Measurements from ENCODE around the gene PHF23. TPM values are rescaled to one million over a fixed set of nuclear protein-coding genes. Genes with fewer than 3 reads are reported as not detected.

The PHF23 gene
- total RNA-seq, 1 experiment from 2014 or later = 32.7 TPM

GRCh38 chr17:7243453-7243729 is 4.1 kb upstream of the PHF23 start:
- Histone ChIP-seq H3K4me1 (ENCODE audit: insufficient read depth, low read length) (peaks cover 17% of the 10 kb centered on the region), H3K27me3 (ENCODE audit: low read length) (no peaks in the 10 kb centered on the region), H3F3A (ENCODE audit: low read length, unreplicated experiment) (no peaks in the 10 kb centered on the region), H3K9ac (ENCODE audit: low read length) (peak overlapping the region; percentile 89), H3K36me3 (ENCODE audit: low read depth, low read length) (peaks cover 5% of the 10 kb centered on the region; the same call in 1 of the 2 replicates), H4K20me1 (ENCODE audit: low read length) (no peaks in the 10 kb centered on the region), H2AFZ (ENCODE audit: low read length) (peak overlapping the region; percentile 80; the same call in 1 of the 2 replicates), H3K9me3 (ENCODE audit: low read length) (no peaks in the 10 kb centered on the region), H3K4me3 (ENCODE audit: low read length) (peak overlapping the region; percentile 86), H3K27ac (ENCODE audit: low read length) (peak overlapping the region; percentile 10; the same call in 1 of the 2 replicates), H3K79me2 (ENCODE audit: low read length) (peaks cover 53% of the 10 kb centered on the region), H3K4me2 (ENCODE audit: low read length) (peak overlapping the region; percentile 99), H3K9me2 (replicated peaks; ENCODE audit: low read length) (no peaks in the 10 kb centered on the region)
- CTCF ChIA-PET = no interaction called here
- DNase-seq = no peak
- TSS peak; percentile 20 for BruUV-seq (replicated peaks)
- POLR2A ChIA-PET (ENCODE audit: unreplicated experiment) = no interaction called here
- ATAC-seq = no peak
- TF ChIP-seq CTCF (conservative IDR thresholded peaks at IDR 0.05; ENCODE audit: low read depth, low read length) = no peak
- no peak for TF ChIP-seq EZH2 (IDR thresholded peaks at IDR 0.05; ENCODE audit: low read length, unreplicated experiment)
- TF ChIP-seq EZH2phosphoT487 (IDR thresholded peaks at IDR 0.05; ENCODE audit: borderline replicate concordance, low read length) = no peak
- intact Hi-C loops (cut with micrococcal nuclease) = loop anchor here (5.0 kb wide), 1 partner anchor 64 kb away; the partner anchor contains the start of gene EIF5A

GRCh38 chr17:7242717-7243452 is 3.6 kb upstream of the PHF23 start:
- Histone ChIP-seq H3K4me2 (ENCODE audit: low read length) (peak overlapping the region; percentile 99), H3F3A (ENCODE audit: low read length, unreplicated experiment) (no peaks in the 10 kb centered on the region), H3K27me3 (ENCODE audit: low read length) (no peaks in the 10 kb centered on the region), H2AFZ (ENCODE audit: low read length) (peak overlapping the region; percentile 80), H4K20me1 (ENCODE audit: low read length) (no peaks in the 10 kb centered on the region), H3K9ac (ENCODE audit: low read length) (peak overlapping the region; percentile 89), H3K27ac (ENCODE audit: low read length) (peak overlapping the region; percentile 69), H3K4me3 (ENCODE audit: low read length) (peak overlapping the region; percentile 86), H3K9me2 (replicated peaks; ENCODE audit: low read length) (no peaks in the 10 kb centered on the region), H3K4me1 (ENCODE audit: insufficient read depth, low read length) (peaks cover 17% of the 10 kb centered on the region), H3K79me2 (ENCODE audit: low read length) (peaks cover 50% of the 10 kb centered on the region), H3K36me3 (ENCODE audit: low read depth, low read length) (peaks cover 5% of the 10 kb centered on the region; the same call in 1 of the 2 replicates), H3K9me3 (ENCODE audit: low read length) (no peaks in the 10 kb centered on the region)
- peak; percentile 29 for ATAC-seq
- intact Hi-C loops (cut with micrococcal nuclease) = loop anchor here (5.0 kb wide), 1 partner anchor 64 kb away; the partner anchor contains the start of gene EIF5A
- ChIA-PET POLR2A (ENCODE audit: unreplicated experiment) (interaction anchor here (0.6 kb wide), 2 partner anchors 241 to 444 kb away, joined by 6 to 11 read pairs; partner anchors contain the start of gene POLR2A), CTCF (no interaction called here)
- TF ChIP-seq CTCF (conservative IDR thresholded peaks at IDR 0.05; ENCODE audit: low read depth, low read length) (no peak), EZH2 (IDR thresholded peaks at IDR 0.05; ENCODE audit: low read length, unreplicated experiment) (no peak)
- DNase-seq = peak; percentile 85
- no TSS peak for BruUV-seq (replicated peaks)
